Left cardiac atrium (tissue), 4 donors: ENCODE measurements around the gene TNPO1. TPM values are rescaled to one million over a fixed set of nuclear protein-coding genes. Genes with fewer than 3 reads are reported as not detected.
"Not testable (repeated sequence)": the region's sequence is repeated elsewhere in the genome, so short reads cannot be mapped to it uniquely, and the experiment has no call there.

ENCODE experiments used
- ATAC-seq, 2 donors: fragments of 200-7000 bp; cut with Tn5 transposase; one replicate each; pipeline ENCODE4 v1.9.1; 2020; ENCODE audit warnings: mild to moderate bottlenecking in 2 of 2, moderate library complexity in 2 of 2
- DNase-seq: peaks from one replicate; pipeline ENCODE4 v3.0.0-alpha.2; 2020
- intact Hi-C, 2 donors: fragments of 100-400 bp; cut with DNase I; formaldehyde crosslinking; loops; one replicate each; pipeline versions ENCODE4 v1.14.1 to v1.15.1; 2022 to 2023
- total RNA-seq, 2 donors: library from RNA; stranded (reverse); fragmentation: NEBNext Ultra II Directional; extraction: Animal tissue kit (Norgen Biotek cat#: 25700); gene quantifications; one replicate each; pipeline ENCODE4 v1.2.1, GENCODE V29; 2021
- donor health status: DM: no; HTN: yes; CAD: no.
- donor health status: DM: no; HTN: yes; CAD: no; lungs with severe emphysema.
- donor health status: DM: yes; HTN: yes; CAD: no.
- donor health status: Dilated cardiomyopathy.

Gene TNPO1
- total RNA-seq, 2 donors from 2014 or later, result 64.2 to 71.5 TPM

DNA sequence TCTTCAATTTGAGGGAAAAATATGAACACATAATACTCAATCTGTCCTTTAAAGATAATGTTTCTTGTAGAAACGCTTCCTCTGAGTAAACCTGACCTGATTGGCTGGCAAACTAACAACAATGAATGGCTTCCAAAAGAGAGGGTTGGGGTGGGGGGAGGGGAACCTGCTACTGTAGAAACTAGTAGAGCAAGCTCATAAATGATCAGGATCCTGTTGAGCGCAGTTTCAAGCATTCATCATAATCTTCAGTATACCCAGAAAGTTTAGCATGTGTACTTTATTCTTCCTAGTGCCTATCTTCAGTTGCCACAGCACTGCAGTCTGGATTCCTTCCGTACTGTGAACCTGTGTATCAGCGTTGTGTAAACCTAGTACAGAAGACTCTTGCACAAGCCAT, 76.4 kb downstream of the TNPO1 start:
- ATAC-seq (no peak), DNase-seq (no peak)
- intact Hi-C loops, result no loop called here

DNA sequence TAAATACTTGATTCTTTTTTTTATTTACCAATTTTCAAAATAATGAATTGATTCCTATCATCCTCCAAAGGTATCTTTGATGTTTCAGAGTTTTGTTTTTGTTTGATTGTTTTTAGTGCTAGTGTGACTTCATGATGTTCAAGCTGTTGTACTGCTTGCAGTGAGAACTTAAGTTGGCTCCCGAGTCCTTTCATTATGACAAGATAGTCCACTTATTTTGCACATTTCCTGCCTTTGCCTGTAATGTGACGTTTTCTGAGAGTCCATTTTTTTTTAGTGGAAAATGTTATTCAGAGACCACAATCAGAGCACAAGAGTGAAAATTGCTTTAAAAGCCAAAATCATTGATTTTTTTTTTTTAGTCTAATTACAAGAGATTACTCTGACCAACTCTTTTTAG, 79.3 kb downstream of the TNPO1 start:
- ATAC-seq, result no peak
- no peak for DNase-seq
- intact Hi-C loops, result no loop called here

DNA sequence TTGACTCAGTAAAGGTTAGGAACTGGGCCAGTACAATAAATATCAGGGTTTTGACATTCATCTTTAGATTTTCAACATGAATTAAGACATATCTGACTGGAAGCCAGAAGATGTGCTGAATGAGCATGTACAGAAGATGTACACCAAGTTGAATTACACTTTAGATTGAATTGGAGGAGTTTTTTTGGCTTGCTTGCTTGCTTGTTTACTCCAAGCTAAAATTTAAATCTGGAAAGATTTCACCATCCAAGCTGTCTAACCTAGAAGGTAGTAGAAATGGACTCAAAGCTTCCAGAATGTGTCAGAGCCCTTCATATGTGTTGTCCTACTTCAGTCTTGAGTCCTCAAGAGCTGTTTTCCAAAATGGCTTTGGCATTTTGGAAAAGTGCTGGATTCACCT, 90.3 kb downstream of the TNPO1 start:
- ATAC-seq, result no peak
- DNase-seq, result no peak
- intact Hi-C loops, result no loop called here

DNA sequence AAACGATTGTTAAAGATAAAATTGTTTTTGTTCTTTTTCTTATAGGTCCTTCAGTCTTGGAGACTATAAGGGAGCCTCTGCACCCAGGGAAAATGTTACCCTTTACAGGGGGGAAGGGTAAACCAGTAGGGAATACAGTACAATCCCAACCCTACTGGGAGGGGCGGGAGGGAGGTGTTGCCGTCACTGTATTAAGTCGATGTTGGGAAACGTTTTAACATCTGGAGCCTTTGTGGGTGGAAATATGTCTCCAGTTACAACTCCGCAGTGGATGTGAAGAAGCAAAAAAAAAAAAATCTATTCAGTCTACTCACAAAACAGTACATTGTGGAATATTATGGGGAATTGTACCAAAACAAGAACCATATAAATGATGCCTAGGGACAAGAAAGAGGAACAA, 92.2 kb downstream of the TNPO1 start:
- DNase-seq (no peak), ATAC-seq (no peak)
- intact Hi-C loops, result no loop called here

DNA sequence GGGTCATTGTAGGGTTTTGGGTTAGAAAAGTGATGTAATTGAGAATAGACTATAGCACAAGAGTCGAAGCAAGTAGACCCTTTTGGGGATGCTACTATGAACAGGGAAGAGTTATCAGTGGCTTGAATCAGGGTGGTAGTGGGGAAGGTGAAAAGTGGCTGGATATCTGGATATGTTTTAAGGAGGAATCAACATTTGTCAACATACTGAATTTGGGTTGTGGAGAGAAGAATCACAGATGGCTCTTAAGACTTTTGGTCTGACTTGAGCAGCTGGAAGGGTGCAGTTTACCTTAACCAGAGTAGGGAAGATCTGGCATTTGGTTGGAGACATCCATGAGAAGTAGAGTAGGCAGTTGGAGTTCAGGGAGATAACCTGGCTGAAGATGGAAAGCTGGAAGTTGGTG, 100.9 kb downstream of the TNPO1 start:
- no peak for ATAC-seq
- no peak for DNase-seq
- intact Hi-C loops, result no loop called here

DNA sequence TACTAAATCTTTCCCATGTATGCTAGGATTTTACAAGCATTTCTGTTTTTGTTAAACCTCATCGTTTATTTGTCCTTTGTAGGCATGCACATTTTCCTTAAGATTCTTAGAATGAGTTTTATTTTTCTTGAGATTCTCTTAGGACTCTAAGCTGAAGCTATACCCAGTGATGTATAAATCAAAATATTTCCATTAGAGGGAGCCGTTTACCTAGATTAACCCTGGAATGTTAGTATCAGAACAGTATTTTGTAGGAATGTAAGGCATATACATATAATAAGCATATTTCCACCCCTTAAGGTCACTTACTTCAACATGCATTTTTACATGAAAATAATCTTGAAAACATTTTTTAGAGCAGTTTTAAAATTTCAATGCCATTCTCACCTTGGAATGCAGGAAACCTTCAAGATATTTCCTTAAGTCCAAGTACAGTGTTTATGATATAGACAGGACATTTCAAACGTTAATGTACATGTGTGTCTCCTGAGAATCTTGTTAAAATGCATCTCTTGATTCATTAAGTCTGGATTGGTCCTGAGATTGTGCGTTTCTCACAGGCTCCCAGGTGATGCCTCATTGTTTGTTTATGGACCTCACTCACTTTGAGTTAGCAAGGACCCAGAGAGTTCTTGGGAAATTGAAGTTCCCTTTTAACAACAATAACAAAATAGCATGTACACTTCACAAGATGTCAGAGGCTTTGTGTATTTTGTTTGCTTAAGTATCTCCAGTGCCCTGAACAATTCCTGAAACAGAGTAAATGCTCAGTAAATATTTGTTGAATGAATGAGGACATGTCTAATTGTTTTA, 104.4 kb downstream of the TNPO1 start:
- ATAC-seq (peak in 1 of 2 donors; percentile 38), DNase-seq (no peak)

DNA sequence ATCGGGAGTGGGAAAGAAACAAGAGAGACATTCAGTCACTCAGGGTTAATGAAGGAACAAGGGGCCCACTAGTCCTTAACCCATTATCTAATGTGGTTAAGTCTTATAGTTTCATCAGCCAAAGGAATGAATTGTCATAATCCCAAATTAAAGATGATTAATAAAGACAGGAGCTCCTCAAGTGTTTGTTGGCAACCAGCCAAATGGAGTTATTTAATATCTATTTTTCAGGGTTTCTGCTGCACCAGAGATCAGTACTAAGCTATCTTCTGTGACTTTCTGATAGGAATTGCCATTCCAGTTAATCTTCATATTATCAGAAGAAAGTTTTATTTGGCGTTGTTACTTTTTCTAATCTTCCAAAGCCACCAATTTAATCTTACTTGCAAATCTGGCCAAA, 105.4 kb downstream of the TNPO1 start:
- ATAC-seq (no peak), DNase-seq (no peak)
- intact Hi-C loops, result no loop called here

More for the DNA sequence above, 104.4 kb downstream of the TNPO1 start:
- intact Hi-C loops, result no loop called here

DNA sequence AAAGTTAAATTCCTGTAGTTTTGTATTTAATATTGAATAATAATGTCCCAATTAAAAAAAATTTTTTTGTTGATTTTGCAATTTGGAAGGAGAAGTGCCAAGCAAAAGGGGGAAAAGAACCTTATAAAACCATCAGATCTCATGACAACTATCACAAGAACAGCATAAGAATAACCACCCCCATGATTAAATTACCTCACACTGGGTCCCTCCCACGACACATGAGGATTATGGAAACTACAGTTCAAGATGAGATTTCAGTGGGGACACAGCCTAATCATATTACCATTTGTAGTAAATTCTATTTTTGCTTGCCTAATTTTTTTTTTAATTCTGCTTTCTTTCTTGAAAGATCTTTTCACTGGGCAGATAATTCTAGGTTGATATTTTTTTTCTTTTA, 106.0 kb downstream of the TNPO1 start:
- no peak for ATAC-seq
- no peak for DNase-seq
- intact Hi-C loops, result no loop called here

DNA sequence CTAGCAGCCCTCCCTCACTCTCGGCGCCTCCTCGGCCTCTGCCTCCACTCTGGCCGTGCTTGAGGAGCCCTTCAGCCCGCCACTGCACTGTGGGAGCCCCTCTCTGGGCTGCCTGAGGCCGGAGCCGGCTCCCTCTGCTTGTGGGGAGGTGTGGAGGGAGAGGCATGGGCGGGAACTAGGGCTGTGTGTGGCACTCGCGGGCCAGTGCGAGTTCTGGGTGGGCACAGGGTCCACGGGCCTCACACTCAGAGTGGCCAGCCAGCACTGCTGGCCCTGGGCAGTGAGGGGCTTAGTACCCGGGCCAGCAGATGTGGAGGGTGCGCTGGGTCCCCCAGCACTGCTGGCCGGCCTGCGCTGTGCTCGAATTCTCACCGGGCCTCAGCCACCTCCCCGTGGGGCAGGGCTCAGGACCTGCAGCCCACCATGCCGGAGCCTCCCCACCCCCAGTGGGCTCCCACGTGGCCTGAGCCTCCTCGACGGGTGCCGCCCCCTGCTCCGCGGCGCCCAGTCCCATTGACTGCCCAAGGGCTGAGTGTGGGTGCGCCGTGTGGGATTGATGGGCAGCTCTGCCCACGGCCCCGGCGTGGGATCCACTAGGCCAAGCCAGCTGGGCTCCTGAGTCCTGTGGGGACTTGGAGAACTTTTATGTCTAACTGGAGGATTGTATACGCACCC, 109.0 kb downstream of the TNPO1 start:
- intact Hi-C loops, result no loop called here
- peak in 1 of 2 donors; percentile 30 for ATAC-seq
- DNase-seq, result no peak

DNA sequence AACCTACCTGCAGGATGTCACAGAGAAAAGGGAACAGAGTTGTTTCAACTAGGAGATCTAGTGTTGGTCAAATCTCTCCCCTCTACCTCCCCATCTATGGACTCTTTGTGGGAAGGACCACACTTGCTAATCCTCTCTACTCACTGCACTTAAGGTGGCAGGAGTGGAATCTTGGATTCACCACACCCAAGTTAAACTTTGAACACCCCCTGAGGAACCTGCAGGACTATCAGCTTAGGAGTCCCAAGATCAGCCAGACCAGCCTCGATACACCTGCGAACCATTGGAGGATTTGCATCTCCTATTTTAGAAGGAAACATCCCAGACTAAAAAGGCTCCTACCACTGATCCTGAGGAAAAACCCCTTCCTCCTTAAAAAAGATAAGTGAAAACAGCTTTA, 116.2 kb downstream of the TNPO1 start:
- DNase-seq, intact Hi-C loops, ATAC-seq: not testable (repeated sequence)

DNA sequence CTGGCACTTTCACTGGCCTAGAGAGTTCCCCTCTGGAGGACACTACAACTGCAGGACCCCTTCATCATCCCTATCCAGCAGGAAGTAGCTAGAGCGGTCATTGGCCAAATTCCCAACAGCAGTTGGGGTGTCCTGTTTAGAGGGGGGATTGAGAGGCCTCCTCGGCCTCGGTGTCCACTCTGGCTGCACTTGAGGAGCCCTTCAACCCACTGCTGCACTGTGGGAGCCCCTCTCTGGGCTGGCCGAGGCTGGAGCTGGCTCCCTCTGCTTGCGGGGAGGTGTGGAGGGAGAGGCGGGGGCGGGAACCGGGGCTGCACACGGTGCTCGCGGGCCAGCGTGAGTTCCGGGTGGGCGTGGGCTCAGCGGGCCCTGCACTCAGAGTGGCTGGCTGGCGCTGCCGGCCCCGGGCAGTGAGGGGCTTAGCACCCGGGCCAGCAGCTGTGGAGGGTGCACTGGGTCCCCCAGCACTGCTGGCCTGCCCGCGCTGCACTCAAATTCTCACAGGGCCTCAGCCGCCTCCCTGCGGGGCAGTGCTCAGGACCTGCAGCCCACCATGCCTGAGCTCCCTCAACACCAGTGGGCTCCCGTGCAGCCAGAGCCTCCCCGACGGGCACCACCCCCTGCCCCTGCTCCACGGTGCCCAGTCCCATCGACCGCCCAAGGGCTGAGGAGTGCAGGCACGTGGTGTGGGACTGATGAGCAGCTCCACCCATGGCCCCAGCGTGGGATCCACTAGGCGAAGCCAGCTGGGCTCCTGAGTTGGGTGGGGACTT, 118.7 kb downstream of the TNPO1 start:
- not testable (repeated sequence) for ATAC-seq, DNase-seq

DNA sequence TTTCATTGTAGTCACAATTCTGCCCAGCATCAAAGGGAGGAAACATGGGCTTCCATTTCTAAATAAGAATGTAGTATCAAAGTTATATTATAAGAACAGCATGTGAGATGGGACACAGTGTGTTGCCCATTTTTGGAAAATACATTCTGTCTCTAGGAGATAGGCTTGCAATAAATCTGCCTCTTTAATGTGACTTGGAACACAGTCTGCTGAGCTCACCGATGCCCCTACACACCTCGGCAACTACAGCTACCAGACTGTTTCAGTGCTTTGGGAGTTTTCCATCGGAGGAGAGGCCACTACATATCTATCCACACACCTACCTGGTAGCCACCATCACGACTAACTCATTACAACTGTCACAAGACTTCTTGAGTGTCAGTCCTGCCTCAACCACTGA, 120.4 kb downstream of the TNPO1 start:
- DNase-seq, result no peak
- intact Hi-C loops, result no loop called here
- ATAC-seq, result no peak

More for the DNA sequence above, 118.7 kb downstream of the TNPO1 start:
- intact Hi-C loops, result not testable (repeated sequence)

DNA sequence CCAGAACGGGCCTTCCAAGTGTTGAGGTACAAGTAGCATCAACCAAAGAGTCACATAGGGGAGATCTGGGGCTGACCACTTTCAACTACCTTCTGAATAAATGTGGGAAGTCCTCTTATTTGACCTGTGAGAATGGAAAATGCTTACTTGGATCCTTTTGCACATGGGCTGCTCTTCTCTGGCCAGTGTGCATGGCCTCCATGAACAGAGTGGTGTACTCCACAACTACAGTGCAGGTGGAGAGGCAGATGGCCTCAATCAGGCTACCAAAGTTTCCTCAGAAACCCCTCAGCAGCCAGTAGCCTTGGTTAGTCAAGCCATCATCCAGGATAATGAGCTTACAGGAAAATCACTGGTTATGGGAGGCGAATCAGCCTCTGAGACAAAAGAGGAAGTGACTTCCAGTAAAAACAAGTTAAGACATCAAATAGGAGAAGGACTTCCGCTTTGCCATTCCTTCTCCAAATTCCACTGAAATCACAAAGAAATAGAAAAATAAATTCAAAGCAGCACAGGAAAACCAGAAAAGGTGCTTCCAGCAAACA, 121.1 kb downstream of the TNPO1 start:
- intact Hi-C loops, result no loop called here
- peak in 1 of 2 donors; percentile 53 for ATAC-seq

DNA sequence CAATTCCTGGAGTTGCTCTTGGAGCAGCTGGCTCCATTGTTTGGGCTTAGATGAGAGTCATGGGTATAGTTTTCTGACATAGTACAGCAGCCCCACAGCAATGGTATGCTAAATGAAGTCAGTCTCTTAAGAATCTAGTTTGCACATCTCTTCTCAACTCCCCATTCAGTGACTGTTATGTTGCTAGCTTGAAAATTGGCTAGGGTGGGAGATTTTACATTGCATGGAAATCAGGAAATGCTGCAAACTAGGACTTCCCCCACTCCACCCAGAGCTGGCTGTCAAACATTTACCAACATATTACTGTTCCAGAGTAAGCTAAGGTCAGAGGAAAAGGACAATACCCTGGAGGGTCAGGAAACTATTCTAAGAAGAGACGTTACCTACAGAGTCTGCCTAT, 121.7 kb downstream of the TNPO1 start:
- DNase-seq (no peak), ATAC-seq (peak; percentile 50 to 72)
- intact Hi-C loops, result no loop called here

More for the DNA sequence above, 121.1 kb downstream of the TNPO1 start:
- no peak for DNase-seq

DNA sequence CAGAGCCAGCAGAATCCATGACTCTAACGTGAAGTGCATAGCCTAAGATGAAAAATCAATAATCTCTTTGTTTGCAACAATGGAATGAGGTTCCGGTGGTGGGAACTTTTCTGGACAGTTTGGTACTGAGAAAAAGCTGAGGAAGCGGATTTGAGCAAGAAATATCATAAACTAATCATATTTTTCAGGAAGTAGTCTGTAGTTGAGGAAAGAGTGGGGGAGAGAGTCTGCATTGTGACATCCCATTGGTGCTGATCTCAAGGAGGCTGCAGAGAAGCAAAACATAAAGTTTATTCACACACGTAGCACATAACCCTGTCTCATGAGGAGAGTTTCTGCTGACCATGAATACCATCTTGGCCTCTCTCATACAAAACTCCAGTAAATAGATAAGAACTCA, 123.6 kb downstream of the TNPO1 start:
- no peak for DNase-seq
- ATAC-seq, result peak in 1 of 2 donors; percentile 66
- intact Hi-C loops, result no loop called here

DNA sequence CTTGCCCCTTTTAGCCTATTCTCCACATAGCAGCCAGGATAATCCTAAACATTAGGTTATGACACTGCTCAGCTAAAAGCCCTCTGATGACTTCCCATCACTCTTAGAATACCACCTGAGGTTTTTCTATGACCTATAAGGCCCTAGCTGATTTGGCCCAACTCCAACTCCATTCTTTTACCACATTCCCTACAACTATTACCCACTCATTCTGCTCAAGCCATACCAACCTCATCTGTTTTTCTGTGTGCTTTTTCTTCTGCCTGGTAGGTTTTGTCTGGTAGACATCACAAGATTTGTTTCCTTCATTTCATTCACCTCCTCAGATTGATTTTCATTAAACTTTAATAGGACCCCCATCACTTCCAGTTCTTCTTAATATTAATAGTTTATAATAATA, 126.8 kb downstream of the TNPO1 start:
- ATAC-seq (no peak), DNase-seq (no peak)
- intact Hi-C loops, result no loop called here

DNA sequence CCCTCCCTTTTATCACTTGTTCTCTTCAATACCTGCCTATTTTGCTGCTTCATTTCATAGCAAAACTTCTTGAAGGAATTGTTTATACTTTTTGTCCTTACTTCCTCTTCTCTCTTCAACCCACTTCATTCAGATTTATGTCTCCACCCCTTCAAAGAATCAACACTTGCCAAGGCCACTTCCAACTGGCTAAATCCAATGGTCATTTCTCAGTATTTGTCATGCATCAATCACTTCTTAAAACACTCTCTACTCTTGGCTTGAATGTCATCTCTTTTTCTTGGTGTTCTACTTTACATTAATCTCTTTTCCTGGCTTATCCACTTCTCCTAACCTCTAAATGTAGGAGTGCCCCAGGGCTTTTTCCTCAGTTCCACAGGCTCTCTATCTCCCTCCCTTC, 131.0 kb downstream of the TNPO1 start:
- no peak for DNase-seq
- intact Hi-C loops, result no loop called here
- ATAC-seq, result no peak

DNA sequence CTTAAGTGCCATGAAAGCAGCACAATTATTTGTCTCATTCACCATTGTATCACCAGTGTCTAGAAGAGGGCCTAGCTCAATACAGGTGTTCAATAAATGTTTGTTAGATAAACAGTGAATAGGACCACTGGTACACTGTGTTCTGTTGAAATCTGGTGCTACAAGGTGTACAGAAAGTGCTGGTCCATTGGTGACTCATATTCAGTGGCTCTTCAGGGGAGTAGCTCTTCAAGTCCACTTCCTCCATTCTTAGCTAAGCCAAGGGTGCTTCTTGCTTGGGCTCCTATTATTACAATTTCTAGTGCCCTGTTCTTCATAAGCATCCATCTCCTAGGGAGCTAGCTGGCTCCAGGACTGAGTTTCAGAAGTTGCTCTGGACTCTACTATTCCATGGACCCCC, 133.0 kb downstream of the TNPO1 start:
- intact Hi-C loops, result no loop called here
- DNase-seq, result no peak
- ATAC-seq, result no peak

DNA sequence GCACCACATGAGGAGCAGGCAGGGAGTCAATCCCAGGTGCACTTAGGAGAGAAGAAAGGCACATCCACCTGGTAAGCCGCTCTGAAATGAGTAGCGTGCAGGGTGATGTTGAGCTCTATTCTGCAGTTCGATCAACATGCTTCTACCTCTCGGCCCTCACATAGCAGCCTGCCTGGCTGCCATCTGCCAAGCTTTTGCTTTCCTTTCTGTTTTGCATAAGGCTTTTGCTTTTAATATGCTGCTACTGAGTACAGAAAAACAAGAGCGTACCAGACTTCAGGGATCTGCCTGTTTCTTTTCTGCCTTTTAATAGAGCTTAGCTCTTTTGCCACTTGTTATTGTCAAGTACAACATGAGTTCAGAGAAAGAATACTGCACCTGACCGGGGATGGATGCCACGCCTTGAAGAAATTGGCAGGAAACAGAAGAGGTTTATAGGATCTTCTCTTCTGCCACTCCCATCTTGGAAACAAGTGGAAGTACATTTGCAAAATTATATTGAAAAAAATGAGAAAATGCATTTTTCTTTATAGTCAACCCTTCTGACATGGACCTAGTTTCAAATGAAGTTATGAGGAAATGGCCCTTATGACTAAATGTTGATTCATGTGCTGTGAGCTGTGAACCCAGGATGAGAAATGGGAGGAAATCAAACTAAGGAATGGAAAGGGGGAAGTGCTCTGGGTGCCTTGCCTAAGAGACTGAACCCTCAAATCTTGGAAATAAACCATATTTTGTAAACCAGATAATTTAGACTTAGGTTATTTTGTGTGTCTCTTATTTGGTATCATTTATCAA, 135.4 kb downstream of the TNPO1 start:
- intact Hi-C loops, result no loop called here
- no peak for DNase-seq
- ATAC-seq, result no peak
